T-helper 2 cell (primary cell): ENCODE data around the gene TSR3.
A peak's percentile ranks its signal among the peaks of the same experiment; 100 is the strongest.
"Not testable (repeated sequence)": the region's sequence is repeated elsewhere in the genome, so short reads cannot be mapped to it uniquely, and the experiment has no call there.

Experiments used
- DNase-seq, 5 experiments: peaks; one replicate each; pipeline versions ENCODE4 v3.0.0 to v3.0.0-alpha.2; 2012 to 2022

TSR3 gene

DNA sequence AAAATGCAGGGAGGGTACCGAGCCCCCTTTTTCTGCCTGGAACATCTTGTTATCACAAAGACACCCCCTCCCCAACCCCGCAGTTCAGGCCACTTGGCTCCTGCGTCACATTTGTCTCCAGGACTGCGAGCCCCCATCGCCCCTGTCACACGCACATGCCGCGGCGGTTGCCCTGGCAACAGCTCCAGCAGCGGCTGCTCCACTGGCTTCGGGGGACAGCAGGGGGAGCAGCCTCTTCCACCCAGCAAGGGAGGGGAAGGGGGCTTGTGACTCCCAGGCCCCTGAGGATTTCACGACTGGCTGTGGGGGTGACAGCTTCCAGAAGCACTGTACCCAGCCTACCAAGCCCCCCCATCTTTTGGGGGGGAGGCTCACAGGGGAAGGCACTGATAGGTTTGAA lies 15.7 kb downstream of the TSR3 start:
- DNase-seq, result no peak

DNA sequence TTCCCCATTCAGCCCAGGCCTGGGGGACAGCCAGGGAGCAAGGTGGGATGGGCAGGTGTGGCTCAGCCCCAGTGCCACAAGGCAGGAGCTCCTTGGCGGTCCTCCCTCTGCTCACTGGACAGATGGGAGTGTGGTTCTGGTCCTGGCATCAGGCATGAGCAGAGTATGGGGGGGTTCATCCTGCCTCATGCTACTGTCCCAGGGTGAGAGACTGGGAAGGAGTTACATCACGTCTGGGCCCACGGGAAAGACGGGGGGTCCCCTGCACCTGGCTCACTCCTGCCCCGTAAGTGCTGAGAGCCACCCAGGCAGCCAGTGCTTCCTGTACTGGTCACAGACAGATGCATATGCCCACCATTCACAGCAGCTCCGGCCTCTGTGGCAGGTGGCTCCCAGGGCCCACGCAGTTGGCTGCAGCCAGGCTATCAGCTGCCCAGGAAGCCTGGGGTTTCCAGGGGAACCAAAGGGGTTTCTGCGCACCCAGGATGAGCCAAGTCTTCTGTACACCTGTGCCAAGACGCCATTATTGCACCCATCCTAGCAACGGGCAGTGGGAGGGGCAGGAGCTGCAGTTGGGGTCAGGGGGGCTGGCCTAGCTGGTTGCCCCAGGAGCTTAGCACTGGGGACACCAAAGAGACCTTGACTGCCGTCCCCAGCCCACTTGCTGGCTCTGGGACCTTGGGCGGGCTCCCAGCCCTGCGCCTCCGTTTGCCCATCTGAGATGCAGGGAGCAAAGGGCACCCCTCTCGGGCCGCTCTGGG lies 16.3 kb downstream of the TSR3 start:
- DNase-seq, result no peak

DNA sequence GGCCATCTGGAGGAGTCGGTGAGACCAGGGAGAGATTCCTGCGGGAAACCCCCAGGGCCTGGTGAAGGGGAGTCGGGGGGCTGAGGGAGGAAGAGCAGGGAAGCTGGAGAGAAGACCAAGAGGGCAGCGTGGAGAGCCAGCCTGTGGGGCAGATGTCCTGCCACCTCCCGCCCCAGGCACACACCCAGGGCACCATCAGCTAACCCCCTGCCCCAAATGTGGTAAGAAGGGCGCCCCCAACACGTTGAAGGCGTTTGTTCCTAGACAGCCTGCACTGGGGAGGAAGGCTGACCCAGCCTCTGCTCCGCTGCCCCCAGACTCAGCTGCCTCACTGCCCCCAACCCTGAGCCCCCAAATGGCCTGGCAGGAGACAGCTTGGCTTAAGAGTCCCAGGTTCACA lies 16.9 kb downstream of the TSR3 start:
- DNase-seq, result no peak

DNA sequence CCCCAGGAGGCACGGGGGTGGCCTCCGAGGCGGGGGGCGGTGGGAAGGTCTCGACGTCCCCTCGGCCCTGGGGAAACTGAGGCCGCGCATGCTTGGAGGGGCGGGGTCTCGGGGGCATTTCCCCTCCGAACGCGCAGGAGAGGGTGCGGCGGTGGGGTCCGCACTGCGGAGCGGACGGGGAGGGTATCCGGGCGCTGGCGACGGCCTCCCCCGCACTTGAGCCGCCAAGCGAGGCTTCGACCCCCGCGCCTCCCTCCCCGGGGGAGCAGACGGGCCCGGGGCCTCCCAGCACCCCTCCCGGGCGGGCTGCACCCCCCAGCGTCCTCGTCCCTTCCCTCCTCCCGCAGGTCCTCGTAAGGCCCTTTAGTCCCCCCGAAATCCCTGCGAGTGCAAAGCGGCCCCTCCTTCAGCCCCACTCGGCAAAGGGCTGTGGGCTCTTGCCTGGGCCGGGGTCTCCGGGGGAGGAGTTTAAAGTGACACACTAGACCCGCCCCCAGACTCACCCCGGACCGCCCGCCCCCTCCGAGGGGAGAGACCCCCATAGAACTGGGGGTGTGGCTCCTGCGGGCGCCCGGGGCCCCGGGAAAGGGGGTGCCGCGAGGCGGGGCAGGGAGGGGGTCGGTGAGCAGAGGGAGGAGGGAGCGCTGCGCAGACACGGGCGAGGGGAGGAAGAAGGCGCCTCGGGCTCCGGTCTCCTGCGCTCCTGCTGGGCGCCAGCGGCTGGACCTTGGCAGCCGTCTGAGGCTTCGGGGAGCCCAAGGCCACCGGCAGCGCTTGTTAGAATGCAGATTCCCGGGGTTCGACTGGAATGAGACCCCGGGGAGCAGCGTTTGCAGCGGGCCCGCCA lies 17.6 kb downstream of the TSR3 start:
- DNase-seq, result no peak

DNA sequence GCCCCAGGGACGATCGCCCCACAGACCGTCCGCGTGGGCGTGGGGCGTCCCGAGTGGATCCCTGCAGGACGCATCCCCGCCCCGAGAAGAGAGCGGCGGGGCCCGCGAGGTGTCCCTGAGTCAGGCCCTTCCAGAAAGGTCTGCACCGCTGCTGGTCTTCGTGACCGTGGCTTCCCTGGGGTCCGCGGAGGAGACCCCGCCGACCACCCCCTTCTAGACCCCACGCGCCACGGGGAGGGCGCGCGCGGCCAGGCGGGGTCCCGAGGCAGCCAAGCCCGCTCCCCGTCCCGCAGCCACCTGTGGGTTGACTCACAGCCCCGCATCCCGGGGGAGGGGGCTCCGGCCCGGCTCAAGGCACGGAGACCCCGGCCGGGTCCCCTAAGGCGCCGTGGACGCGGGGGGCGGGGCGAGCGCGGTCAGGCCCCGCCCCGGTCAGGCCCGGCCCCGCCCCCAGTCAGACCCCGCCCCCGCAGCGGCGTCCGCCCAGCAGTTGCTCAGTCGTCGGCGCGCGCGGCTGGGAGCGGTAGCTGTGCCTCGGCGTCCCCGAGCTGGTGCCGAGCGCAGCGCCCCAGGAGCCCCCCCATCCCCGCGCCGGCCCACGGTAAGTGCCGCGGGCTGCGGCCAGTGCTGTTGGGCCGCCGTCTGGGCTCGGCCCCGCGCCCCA lies 18.4 kb downstream of the TSR3 start, which contains the start of gene BAIAP3:
BAIAP3 (plus strand) TSS at position 497 of the 664 bp plus-strand sequence. CDS start 4,905 bp downstream, outside the sequence.
- DNase-seq, result peak in 4 of 5 experiments; percentile 24 to 58 (median 43)

DNA sequence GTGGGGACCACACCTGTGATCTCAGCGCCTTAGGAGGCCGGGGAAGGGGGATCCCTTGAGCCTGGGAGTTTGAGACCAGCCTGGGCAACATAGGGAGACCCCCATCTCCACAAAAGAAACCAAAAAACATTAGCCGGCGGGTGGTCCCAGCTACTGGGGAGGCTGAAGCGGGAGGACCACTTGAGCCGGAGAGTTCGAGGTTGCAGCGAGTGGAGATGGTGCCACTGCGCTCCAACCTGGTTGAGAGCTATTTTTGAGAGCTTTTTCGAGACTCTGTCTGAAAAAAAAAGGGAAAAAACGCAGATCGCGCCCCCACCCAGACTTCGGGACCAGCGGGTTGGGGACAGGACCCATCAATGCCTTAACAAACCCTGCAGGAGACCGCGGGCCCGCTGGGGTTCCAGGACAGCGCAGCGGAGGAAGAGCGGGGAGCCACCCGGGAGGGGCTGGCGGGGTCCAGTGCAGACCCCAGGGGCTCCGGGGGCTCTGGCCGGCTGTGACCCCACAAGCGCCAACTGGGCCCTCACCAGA lies 19.0 kb downstream of the TSR3 start:
- no peak for DNase-seq

DNA sequence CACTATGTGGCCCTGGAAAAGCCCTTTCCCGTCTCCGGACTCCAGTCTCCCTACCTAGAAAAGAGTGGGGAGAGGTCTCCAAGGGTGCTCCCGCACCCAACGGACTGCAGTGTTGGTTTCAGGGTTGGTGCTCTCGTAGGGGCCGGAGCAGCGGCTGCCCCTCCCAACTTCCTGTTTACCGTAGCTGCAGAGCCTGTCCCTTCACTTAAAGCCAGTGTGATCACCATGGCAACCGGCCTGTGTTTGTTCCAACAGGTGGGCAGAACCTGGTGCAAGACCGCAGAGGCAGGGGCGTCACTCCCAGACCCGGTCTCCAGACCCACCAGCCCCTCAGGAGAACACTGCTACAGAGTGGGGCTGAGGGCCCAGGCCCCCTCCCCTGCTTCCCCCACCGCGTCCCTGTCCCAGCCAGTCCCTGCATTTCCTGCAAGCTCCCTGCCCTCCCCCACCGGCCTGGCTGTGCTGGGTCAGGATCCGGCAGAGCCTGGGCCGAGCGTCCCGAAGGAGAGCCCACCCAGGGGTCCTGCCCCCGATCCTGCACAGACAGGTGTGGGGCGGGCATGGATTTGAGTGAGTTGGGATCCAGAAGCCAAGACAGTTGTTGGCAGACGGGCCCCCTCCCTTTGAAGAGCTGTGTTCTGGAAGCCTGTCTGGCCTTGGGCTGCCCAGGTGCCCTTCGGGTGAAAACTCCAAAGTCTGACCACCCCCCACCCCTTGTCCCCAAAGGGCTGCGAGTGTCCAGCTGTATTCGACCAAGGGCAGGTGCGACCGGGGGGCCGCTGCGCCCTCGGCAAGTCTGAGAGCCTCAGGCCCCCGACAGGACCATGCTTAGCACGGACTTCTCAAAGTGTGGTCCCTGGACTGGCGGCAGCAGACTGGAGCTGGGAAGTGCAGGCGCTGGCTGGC lies 19.7 kb downstream of the TSR3 start:
- peak in 3 of 5 experiments; percentile 34 to 59 (median 50) for DNase-seq

DNA sequence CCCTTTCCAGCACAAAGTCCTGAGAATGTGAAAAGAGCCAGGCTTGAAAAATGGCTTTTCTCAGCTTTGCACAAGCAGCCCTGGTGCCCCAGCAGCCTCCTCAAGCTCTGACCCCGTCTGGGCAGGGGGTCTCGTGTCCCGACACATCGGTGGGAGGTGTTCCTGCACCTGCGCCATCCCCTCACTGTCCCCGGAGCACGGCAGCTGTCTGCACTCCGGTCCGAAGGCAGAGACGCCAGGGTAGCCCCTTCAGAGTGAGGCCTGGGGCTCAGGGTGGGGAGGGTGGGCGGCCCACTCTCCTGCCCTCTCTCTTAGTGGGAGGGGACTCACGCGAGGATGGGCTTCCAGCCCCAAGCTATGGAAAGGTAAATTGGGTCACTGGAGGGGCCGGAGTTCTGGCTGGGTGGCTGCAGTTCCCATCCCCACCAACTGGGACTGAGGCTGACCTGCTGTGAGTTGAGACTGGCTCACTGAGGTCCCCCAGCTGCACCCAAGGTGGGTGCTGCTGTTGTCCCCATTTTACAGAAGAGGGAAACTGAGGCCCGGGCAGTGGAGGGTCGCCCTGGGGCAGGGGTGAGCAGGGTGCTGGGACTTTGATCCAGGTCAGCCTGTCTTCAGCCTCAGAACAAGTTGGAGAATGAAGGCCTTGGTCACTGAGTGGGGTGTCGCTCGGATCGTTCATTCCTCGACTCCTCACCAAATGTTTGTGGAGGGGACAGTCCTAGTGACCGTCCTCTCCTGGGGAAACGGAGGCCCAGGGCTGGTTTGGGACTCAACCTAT lies 20.6 kb downstream of the TSR3 start:
- DNase-seq, result no peak

DNA sequence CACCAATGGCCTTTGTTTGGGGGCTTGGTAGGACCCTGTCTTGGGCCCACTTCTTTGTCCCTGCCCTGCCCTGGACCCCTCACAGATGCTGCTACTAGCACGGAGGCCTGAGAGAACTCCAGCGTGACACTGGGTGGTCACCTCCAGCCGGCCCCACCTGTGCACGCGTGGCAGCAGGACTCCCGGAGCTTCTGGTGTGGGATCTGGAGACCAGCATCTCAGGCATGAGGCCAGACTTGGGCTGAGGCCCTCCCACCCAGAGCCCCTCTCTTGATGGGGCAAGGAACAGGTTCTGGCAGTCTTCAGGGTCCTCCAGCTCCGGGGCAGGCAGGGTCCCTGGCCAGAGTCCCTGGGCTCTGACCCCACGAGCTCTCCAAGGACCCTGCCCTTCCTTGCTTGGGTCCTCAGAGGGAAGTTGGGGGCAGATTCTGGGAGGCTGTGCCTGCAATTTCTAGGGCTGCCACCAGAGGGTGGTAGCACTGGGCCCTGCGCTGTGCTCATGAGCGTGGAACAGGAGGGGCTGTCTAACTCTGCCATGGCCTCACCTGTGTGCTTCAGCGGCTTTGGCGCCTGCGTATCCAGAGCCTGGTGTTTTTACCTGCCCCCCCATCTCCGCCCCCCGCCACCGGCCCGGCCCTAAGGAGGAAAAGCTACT lies 21.3 kb downstream of the TSR3 start:
- no peak for DNase-seq

DNA sequence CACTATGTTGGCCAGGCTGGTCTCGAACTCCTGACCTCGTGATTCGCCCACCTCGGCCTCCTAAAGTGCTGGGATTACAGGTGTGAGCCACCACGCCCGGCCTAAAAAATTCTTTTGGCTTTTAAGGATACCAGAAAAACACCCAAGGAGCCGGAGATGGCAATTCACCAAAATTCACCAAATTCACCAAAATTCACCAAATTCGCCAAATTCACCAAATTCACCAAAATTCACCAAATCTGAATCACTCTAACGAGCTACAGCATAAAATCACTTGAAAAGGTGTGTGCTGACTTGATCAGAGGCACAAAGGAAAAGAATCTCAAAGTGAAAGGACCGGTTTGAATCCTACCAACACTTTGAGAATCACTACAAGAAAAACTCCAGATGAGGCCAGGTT lies 22.7 kb downstream of the TSR3 start:
- not testable (repeated sequence) for DNase-seq

DNA sequence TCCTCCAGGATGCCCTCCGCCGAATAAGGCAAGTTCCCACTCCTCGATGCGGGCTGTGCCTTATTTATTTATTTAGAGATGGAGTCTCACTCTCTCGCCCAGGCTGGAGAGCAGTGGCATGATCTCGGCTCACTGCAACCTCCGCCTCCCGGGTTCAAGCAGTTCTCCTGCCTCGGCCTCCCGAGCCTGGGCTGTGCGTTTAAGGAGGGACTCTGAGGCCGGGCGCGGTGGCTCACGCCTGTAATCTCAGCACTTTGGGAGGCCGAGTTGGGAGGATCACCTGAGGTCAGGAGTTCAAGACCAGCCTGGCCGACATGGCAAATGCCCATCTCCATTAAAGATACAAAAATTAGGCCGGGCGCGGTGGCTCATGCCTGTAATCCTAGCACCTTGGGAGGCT lies 23.5 kb downstream of the TSR3 start:
- not testable (repeated sequence) for DNase-seq

DNA sequence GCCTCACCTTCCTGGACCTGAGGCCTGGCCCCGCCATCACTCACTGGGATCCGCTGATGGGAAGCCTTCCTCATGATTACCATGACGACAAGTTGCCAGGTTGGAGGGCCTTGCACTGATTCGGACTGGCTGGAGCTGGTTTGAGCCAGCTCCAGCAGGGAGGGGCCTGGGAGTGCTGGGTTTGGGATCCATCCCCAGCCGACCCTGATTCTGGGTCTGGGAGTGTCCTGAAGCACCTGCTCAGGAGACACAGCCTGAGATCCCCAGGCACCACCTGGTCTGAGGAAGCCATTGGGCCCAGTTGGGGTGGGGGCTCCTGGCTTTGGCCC lies 24.1 kb downstream of the TSR3 start:
- DNase-seq, result no peak

DNA sequence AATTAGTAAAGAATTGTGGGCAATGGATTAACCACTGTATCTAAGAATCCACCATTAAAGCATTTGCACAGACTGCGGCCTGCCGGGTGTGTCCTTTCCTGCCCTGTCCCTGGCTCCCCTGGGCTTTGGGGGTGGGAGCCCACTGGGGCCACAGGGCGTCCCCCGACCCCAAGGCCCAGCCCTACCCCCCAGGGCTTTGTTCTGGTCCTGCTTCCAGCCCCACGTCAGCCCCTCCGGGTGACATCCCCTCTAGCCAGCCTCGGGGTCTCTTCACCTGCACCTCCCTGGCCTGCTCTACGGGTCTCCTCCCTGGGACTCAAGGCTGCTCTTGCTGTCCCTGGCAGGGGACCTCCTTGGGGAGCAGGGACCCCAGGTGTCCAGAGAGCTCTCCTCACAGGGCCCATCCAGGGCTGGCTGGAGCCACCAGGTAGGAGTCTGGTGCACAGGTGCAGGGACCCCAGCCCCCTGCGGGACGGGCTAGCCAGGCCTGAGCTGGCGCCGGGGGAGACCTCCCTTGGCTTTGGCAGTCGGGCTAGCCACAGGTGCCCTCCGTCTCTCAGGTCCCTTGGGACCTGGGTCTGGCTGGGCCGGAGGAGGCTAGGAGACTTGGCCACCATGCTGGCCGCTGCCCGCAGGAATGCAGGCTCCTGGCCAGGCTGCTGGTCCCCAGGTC lies 24.6 kb downstream of the TSR3 start:
- DNase-seq, result no peak

DNA sequence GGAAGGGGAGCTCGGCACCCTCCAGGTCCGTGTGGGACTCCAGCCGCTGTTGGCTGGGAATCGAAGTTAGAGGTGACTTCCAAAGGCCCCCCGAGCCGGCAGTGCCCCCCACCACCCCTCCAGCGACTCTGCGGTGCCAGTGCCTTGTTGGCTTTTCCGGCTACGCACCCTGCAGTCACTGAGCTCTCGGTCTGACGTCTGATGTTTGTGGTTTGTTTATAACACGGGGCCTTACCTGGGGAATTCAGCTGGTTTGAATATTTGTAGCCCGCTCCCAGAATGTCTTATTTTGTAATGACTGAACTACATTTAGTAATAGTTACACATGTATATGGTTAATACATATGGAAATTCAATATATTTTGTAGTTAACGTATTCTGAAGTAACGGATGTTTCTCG lies 25.3 kb downstream of the TSR3 start:
- DNase-seq, result no peak

DNA sequence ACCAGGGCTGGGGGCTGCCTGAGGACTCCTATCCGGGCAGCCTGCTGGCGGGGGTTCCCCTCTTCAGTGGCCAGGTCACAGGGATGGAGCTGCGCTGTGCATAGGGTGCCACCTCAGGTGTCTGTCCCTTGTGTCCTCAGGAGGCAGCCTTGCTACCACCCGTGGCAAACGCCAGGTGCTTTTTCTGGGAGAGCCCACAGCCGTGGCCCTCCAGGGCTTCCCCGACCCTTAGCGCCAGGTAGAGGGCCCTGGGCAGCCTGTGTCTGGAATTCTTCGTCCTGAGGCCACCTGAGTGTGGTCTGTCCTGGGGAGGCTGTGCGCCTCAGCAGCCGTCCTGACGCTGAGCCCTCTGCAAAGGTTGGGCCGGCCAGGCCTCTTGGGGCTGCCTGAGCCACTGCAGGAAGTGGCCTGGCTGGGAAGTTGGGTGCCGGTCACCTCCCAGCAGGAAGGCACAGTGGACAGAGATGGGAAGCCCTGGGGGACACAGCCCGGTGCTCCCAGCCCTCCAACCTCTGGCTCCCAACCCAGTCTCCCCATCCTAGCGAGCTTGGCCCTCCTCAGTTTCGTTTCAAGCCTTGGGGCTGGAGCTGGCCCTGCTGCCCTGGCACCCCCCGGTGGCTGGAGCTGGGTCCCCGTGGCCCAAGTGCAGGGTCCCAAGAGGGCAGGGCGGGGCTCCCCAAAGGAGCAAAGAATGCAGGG lies 25.9 kb downstream of the TSR3 start:
- DNase-seq, result no peak

DNA sequence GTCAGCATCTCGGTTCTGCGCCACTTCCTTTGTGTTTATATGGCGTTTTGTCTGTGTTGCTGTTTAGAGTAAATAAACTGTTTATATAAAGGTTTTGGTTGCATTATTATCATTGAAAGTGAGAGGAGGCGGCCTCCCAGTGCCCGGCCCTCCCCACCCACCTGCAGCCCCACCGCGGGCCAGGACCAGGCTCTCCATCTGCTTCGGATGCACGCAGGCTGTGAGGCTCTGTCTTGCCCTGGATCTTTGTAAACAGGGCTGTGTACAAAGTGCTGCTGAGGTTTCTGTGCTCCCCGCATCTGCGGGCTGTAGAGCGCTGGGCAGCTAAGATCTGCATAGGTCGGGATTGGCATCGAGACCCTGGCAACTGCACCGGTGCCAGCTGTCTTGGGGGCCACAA lies 26.4 kb downstream of the TSR3 start:
- DNase-seq, result no peak

DNA sequence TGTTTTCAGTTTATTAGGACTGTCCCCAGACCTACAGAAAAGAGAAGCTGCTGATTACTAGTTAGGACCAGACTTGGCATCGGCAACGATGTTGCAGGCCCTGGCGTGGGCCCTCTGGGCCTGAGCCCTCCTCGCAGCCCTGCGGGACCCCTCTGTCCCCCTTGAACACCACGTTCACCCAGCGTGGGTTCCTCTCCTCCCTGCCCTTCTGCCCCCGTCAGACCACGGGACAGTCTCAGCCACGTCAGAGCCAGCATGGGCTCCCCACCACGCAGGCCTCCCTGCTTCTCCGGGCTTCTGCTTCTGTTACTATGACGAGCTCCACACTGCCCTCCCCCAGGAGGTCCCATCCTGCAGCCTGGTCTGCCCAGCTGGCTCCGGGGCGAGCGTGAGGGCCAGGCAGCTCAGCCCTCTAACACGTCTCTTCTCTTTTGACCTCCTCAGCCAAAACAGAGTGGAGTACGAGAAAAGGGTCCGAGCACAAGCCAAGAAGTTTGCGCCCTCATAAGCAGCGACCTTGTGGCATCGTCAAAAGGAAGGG lies 27.3 kb downstream of the TSR3 start:
- no peak for DNase-seq

DNA sequence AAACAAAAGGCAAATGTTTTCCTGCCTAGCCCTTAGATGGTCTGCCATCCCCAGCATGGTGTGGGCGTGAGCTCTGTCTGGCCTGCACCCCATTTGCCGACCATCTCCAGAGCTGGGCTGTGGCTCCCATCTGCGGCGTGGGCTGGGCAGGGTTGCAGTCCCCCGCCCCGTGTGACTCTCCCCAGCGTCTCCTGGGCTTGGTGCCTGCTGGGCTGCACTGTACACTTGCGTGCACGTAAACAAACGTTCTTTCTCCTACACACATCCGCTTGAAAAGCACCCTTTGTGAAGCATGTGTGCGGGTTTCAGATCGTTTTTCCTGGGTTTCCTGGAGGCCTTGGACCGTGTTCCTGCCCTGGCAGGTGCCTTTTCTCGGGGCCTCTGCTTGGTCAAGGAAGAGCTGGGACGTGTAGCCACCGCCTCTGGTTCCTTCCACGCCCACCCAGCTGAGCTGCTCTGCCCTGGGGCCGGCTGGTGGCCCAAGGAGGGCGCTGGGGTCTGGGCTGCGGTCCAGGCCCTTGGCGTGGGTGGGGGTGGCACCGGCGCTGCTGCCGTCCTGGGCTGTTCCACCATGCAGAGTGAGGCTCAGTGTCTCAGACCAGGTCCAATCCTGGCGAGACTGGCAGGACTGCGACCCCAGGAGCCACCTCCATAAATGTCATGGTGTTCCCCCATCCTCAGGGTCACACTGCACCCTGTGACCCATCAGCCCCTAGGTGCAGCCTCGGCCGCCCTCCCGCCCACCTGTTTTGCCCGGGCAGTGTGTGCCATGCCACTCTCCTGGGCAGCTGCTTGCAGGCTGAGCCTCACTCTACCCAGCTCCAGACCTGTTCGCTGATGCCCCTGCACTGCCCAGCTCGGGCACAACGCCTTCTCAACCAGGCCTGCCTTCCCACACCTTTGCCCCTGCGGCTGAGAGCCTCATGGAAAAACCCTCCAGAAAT lies 28.1 kb downstream of the TSR3 start:
- DNase-seq, result no peak
